Measurements from ENCODE around the gene ZNF689. TPM values are rescaled to one million over a fixed set of nuclear protein-coding genes. Genes with fewer than 3 reads are reported as not detected.

The ZNF689 gene
- total and polyA plus RNA-seq, 2 of the 13 experiments (the other 11 are each of a cell fraction or from before 2014, with no cell fraction given): 9.7 to 19.5 TPM

- TF ChIP-seq MTF1 (CRISPR knock-in tag; IDR thresholded peaks at IDR 0.05) (no peak), JUND (CRISPR knock-in tag; IDR thresholded peaks at IDR 0.05) (no peak), SNAPC4 (CRISPR knock-in tag; IDR thresholded peaks at IDR 0.05) (0 out of 2 replicates have a peak, but pooled peaks have one; percentile 80), POLR2A (IDR thresholded peaks at IDR 0.05; ENCODE audit: insufficient read depth in 1 of 2, low read depth in 2 of 2, low read length in 2 of 2) (peak; percentile 76 to 86), NFIB (CRISPR knock-in tag; IDR thresholded peaks at IDR 0.05; ENCODE audit: borderline replicate concordance) (no peak), NFAT5 (CRISPR knock-in tag; IDR thresholded peaks at IDR 0.05) (peak; percentile 33; the same call in 1 of the 2 replicates), ZSCAN9 (CRISPR knock-in tag; IDR thresholded peaks at IDR 0.05; ENCODE audit: borderline replicate concordance) (no peak; the same call in 1 of the 2 replicates), ZNF891 (CRISPR knock-in tag; IDR thresholded peaks at IDR 0.05) (peak; percentile 59; the same call in 1 of the 2 replicates), MTERF4 (CRISPR knock-in tag; IDR thresholded peaks at IDR 0.05) (peak; percentile 86), PAXIP1 (CRISPR knock-in tag; conservative IDR thresholded peaks at IDR 0.05) (peak; percentile 43), E2F2 (CRISPR knock-in tag; IDR thresholded peaks at IDR 0.05; ENCODE audit: borderline replicate concordance) (no peak)
These were observed 47.9 kb upstream of the ZNF689 start, which contains the start of gene FBRS (continued) for GRCh38 chr16:30657866-30658730.

Measured in HepG2 (cell line).